Activated CD4-positive, alpha-beta T cell treated with anti-CD3 and anti-CD28 coated beads, Interleukin-2, amount 50 U/mL, for 48 hours (primary cell): ENCODE measurements around the gene PMEPA1.

Experiments
- DNase-seq, 2 experiments: peaks; one replicate each; pipeline ENCODE4 v3.0.0-alpha.2; 2020

The PMEPA1 gene

GRCh38 chr20:57600320-57601210 is 109.2 kb downstream of the PMEPA1 start:
- DNase-seq: peak in 1 of 2 experiments; percentile 15

- no peak for DNase-seq
Measured at GRCh38 chr20:57598491-57598890, 111.3 kb downstream of the PMEPA1 start.
